Panc1 (cell line): ENCODE results near the gene ZNF319.

Experiments
- CTCF ChIP-seq: fragments of 450-650 bp; IDR thresholded peaks from 2 replicates; pipeline ENCODE4 v1.5.1; 2017; ENCODE audit warnings: mild to moderate bottlenecking
- SIN3A ChIP-seq: IDR thresholded peaks from 2 replicates; pipeline ENCODE4 v1.6.1; 2012; ENCODE audit warnings: low read depth, mild to moderate bottlenecking, low read length, moderate library complexity, borderline replicate concordance; ENCODE audit not compliant: insufficient read depth

- TF ChIP-seq CTCF (no peak), SIN3A (no peak)
These were observed 24.1 kb downstream of the ZNF319 start for GRCh38 chr16:57976331-57976796.
